HepG2 (cell line): ENCODE data around the gene FGF18. TPM values are rescaled to one million over a fixed set of nuclear protein-coding genes. Genes with fewer than 3 reads are reported as not detected.

ENCODE experiments used
- ATF3 ChIP-seq: sonication (generic); formaldehyde crosslinking; IDR thresholded peaks from 2 replicates; pipeline ENCODE4 v1.4.0; 2020; ENCODE audit warnings: missing genetic modification reagents
- CHD2 ChIP-seq: IDR thresholded peaks from 2 replicates; pipeline ENCODE4 v1.6.1; 2011; ENCODE audit warnings: low read depth, low read length, improper control_type of control experiment
- HNF1A ChIP-seq, 2 experiments: sonication (generic) in 1 of 2; formaldehyde crosslinking in 1 of 2; IDR thresholded peaks; 2 replicates each; pipeline versions ENCODE4 v1.4.0 to v1.6.1; 2016 to 2020; ENCODE audit warnings: borderline replicate concordance in 1 of 2, low read depth in 1 of 2, mild to moderate bottlenecking in 1 of 2, missing genetic modification reagents in 1 of 2
- KLF12 ChIP-seq: sonication (generic); formaldehyde crosslinking; IDR thresholded peaks from 2 replicates; pipeline ENCODE4 v1.4.0; 2020; ENCODE audit warnings: missing genetic modification reagents, borderline replicate concordance
- KLF6 ChIP-seq: IDR thresholded peaks from 2 replicates; pipeline ENCODE4 v1.8.0; 2016; ENCODE audit warnings: missing biosample characterization, missing genetic modification reagents
- POGK ChIP-seq: sonication (generic); formaldehyde crosslinking; conservative IDR thresholded peaks from 2 replicates; pipeline ENCODE4 v1.8.0; 2022; ENCODE audit warnings: mild to moderate bottlenecking, moderate library complexity, missing genetic modification reagents
- ZBTB37 ChIP-seq: sonication (generic); formaldehyde crosslinking; IDR thresholded peaks from 2 replicates; pipeline ENCODE4 v1.4.0; 2020; ENCODE audit warnings: mild to moderate bottlenecking, missing genetic modification reagents
- ZNF616 ChIP-seq: sonication (generic); formaldehyde crosslinking; IDR thresholded peaks from 2 replicates; pipeline ENCODE4 v1.5.0; 2020; ENCODE audit warnings: low read depth, mild to moderate bottlenecking, missing genetic modification reagents
- polyA plus RNA-seq, 8 experiments: library from polyadenylated mRNA; depleted of rRNA in 3 of 8; stranded (reverse) in 7 of 8; unstranded in 1 of 8; fragments of >200 nt; fragmentation: Illumina TruSeq in 4 of 8; extraction: Trizol in 4 of 8; gene quantifications; 2 replicates each; pipeline versions ENCODE4 v1.2.1 to v1.2.3, GENCODE V29; 2011 to 2016; ENCODE audit warnings: low read depth in 4 of 8, missing spikeins in 1 of 8, mixed read lengths in 1 of 8; ENCODE audit not compliant: insufficient read depth in 1 of 8
- total RNA-seq, 5 experiments: library from RNA; depleted of rRNA; stranded (reverse); fragments of >200 nt; fragmentation: Illumina TruSeq; extraction: Trizol; gene quantifications; 2 replicates each; pipeline ENCODE4 v1.2.3, GENCODE V29; 2016; ENCODE audit warnings: low read depth in 1 of 5

Gene FGF18
- total and polyA plus RNA-seq, 2 of the 13 experiments (the other 11 are each of a cell fraction or from before 2014, with no cell fraction given), result not detected

- TF ChIP-seq ZBTB37 (CRISPR knock-in tag), result no peak
- TF ChIP-seq ATF3 (CRISPR knock-in tag), result 0 out of 2 replicates have a peak, but pooled peaks have one; percentile 32
- peak; percentile 92; the same call in 1 of the 2 replicates for TF ChIP-seq KLF6 (CRISPR knock-in tag)
- TF ChIP-seq HNF1A (IDR thresholded peaks at IDR 0.05; ENCODE audit: low read depth), result 0 out of 2 replicates have a peak, but pooled peaks have one; percentile 30
- TF ChIP-seq HNF1A (CRISPR knock-in tag; IDR thresholded peaks at IDR 0.05; ENCODE audit: borderline replicate concordance), result peak; percentile 53; the same call in 1 of the 2 replicates
- TF ChIP-seq KLF12, result peak; percentile 87
- TF ChIP-seq POGK (CRISPR knock-in tag), result 0 out of 2 replicates have a peak, but pooled peaks have one; percentile 48
- TF ChIP-seq ZNF616 (CRISPR knock-in tag), result peak; percentile 79
- TF ChIP-seq CHD2, result peak; percentile 92
Observed at GRCh38 chr5:171387345-171387969, 32.0 kb upstream of the FGF18 start, which contains the start of gene NPM1 (continued).
